SK-N-SH (cell line): ENCODE data around the gene NOXA1. TPM values are rescaled to one million over a fixed set of nuclear protein-coding genes. Genes with fewer than 3 reads are reported as not detected.
"Not testable (repeated sequence)": the region's sequence is repeated elsewhere in the genome, so short reads cannot be mapped to it uniquely, and the experiment has no call there.

ENCODE experiments used
- CTCF ChIA-PET: fragments of 300-600, 350-600 bp; formaldehyde crosslinking; extraction: SDS; loops from one replicate; lab custom pipeline; 2021; lab: Yijun Ruan, JAX
- POLR2A ChIA-PET: fragments of 350-600 bp; sonication (Branson Sonifier 250); formaldehyde crosslinking; extraction: SDS; loops from one replicate; lab custom pipeline; 2020; ENCODE audit warnings: antibody characterized with exemption, inconsistent platforms; lab: Yijun Ruan, JAX
- DNase-seq: peaks from one replicate; pipeline ENCODE4 v3.0.0; 2012
- H2AFZ ChIP-seq: fragments of 200-600 bp; sonication (generic); 2 replicates; pipeline ENCODE4 v1.8.1; 2016; ENCODE audit warnings: antibody characterized with exemption, mild to moderate bottlenecking, low read depth
- H3F3A ChIP-seq: fragments of 200-600 bp; sonication (generic); replicated peaks from 2 replicates; pipeline ENCODE3; 2016; ENCODE audit warnings: antibody characterized with exemption, mild to moderate bottlenecking; ENCODE audit not compliant: insufficient read depth
- H3K27ac ChIP-seq, 2 experiments: fragments of 200-500 bp in 1 of 2; fragments of 200-600 bp in 1 of 2; sonication (Bioruptor generic) in 1 of 2; sonication (generic), shearing (Covaris generic) in 1 of 2; 2 replicates each; pipeline versions ENCODE4 v1.5.1 to v1.6.1; 2014 to 2016; ENCODE audit warnings: low read depth in 2 of 2, inconsistent platforms in 1 of 2, low read length in 1 of 2, mild to moderate bottlenecking in 1 of 2, mixed read lengths in 1 of 2
- H3K27me3 ChIP-seq: fragments of 200-600 bp; sonication (generic), shearing (Covaris generic); 2 replicates; pipeline ENCODE4 v1.6.1; 2016; ENCODE audit warnings: mixed run types; ENCODE audit not compliant: insufficient read depth
- H3K36me3 ChIP-seq, 2 experiments: fragments of 200-500 bp in 1 of 2; fragments of 200-600 bp in 1 of 2; sonication (Bioruptor generic) in 1 of 2; sonication (generic) in 1 of 2; replicated peaks in 1 of 2; 2 replicates each; pipeline versions ENCODE3 to v1.5.1; 2014 to 2016; ENCODE audit warnings: low read length in 1 of 2, mild to moderate bottlenecking in 1 of 2; ENCODE audit not compliant: insufficient read depth in 2 of 2, control insufficient read depth in 1 of 2
- H3K4me1 ChIP-seq, 2 experiments: fragments of 200-500 bp in 1 of 2; fragments of 200-600 bp in 1 of 2; sonication (Bioruptor generic) in 1 of 2; sonication (generic), shearing (Covaris generic) in 1 of 2; 2 replicates each; pipeline versions ENCODE4 v1.5.1 to v1.6.1; 2014 to 2016; ENCODE audit warnings: low read depth in 1 of 2, low read length in 1 of 2, mixed run types in 1 of 2; ENCODE audit not compliant: insufficient read depth in 2 of 2, control insufficient read depth in 1 of 2
- H3K4me2 ChIP-seq: fragments of 200-600 bp; sonication (generic), shearing (Covaris generic); 2 replicates; pipeline ENCODE4 v1.6.1; 2017; ENCODE audit warnings: mixed run types
- H3K4me3 ChIP-seq, 2 experiments: fragments of 200-500 bp in 1 of 2; fragments of 200-600 bp in 1 of 2; sonication (Bioruptor generic) in 1 of 2; sonication (generic), shearing (Covaris generic) in 1 of 2; 2 replicates each; pipeline versions ENCODE4 v1.5.1 to v1.8.1; 2014 to 2016; ENCODE audit warnings: low read depth in 2 of 2, inconsistent platforms in 1 of 2, low read length in 1 of 2, mild to moderate bottlenecking in 1 of 2, mixed read lengths in 1 of 2, moderate library complexity in 1 of 2
- H3K79me2 ChIP-seq: fragments of 200-600 bp; sonication (generic); 2 replicates; pipeline ENCODE4 v1.8.1; 2017; ENCODE audit warnings: mild to moderate bottlenecking; ENCODE audit not compliant: insufficient read depth
- H3K9ac ChIP-seq: fragments of 200-600 bp; sonication (generic); 2 replicates; pipeline ENCODE4 v1.6.1; 2017; ENCODE audit warnings: mixed run types
- H3K9me2 ChIP-seq: fragments of 200-600 bp; sonication (generic); 2 replicates; pipeline ENCODE4 v1.6.1; 2017; ENCODE audit warnings: mixed run types
- H3K9me3 ChIP-seq: fragments of 200-600 bp; sonication (generic); 2 replicates; pipeline ENCODE4 v1.6.1; 2017; ENCODE audit warnings: mixed run types, mild to moderate bottlenecking, moderate library complexity
- H4K20me1 ChIP-seq: fragments of 200-600 bp; sonication (generic); 2 replicates; pipeline ENCODE4 v1.6.1; 2017; ENCODE audit warnings: mild to moderate bottlenecking, mixed run types; ENCODE audit not compliant: insufficient read depth
- CTCF ChIP-seq: fragments of 200-600 bp; sonication (generic); IDR thresholded peaks from 2 replicates; pipeline ENCODE4 v1.6.1; 2017; ENCODE audit warnings: antibody characterized with exemption, mild to moderate bottlenecking, moderate library complexity
- ELF1 ChIP-seq: IDR thresholded peaks from 2 replicates; pipeline ENCODE4 v1.4.0; 2012
- EZH2phosphoT487 ChIP-seq: fragments of 200-600 bp; sonication (generic); IDR thresholded peaks from 2 replicates; pipeline ENCODE4 v1.6.1; 2017; ENCODE audit warnings: low read depth, mixed run types, mild to moderate bottlenecking, antibody characterized with exemption, moderate library complexity, borderline replicate concordance
- FOSL2 ChIP-seq: IDR thresholded peaks from 2 replicates; pipeline ENCODE4 v1.4.0; 2012; ENCODE audit warnings: low read depth, mild to moderate bottlenecking, moderate library complexity, borderline replicate concordance
- FOXJ3 ChIP-seq: sonication (generic); formaldehyde crosslinking; IDR thresholded peaks from 2 replicates; pipeline ENCODE4 v1.5.1; 2020; ENCODE audit warnings: mild to moderate bottlenecking, missing genetic modification reagents
- FOXM1 ChIP-seq: IDR thresholded peaks from 2 replicates; pipeline ENCODE4 v1.4.0; 2012; ENCODE audit warnings: low read depth, mild to moderate bottlenecking
- GABPA ChIP-seq: IDR thresholded peaks from 2 replicates; pipeline ENCODE4 v1.4.0; 2012; ENCODE audit warnings: low read depth, mild to moderate bottlenecking
- IRF3 ChIP-seq: fragments of 150-350 bp; IDR thresholded peaks from 2 replicates; pipeline ENCODE4 v1.6.1; 2016; ENCODE audit warnings: mild to moderate bottlenecking, low read depth, low read length
- MAX ChIP-seq: IDR thresholded peaks from 2 replicates; pipeline ENCODE4 v1.4.0; 2012; ENCODE audit warnings: low read depth
- MXI1 ChIP-seq: IDR thresholded peaks from 2 replicates; pipeline ENCODE4 v1.6.1; 2012; ENCODE audit warnings: mild to moderate bottlenecking, low read depth, low read length, improper control_type of control experiment
- NFIC ChIP-seq: IDR thresholded peaks from 2 replicates; pipeline ENCODE4 v1.4.0; 2012; ENCODE audit warnings: borderline replicate concordance
- PBX3 ChIP-seq: IDR thresholded peaks from 2 replicates; pipeline ENCODE4; 2012
- RAD21 ChIP-seq: IDR thresholded peaks from 2 replicates; pipeline ENCODE4 v1.6.1; 2012; ENCODE audit warnings: mild to moderate bottlenecking, low read length
- SIN3A ChIP-seq: IDR thresholded peaks from 2 replicates; pipeline ENCODE4 v1.6.1; 2012; ENCODE audit warnings: low read depth, mild to moderate bottlenecking, low read length, moderate library complexity, borderline replicate concordance
- TAF1 ChIP-seq: IDR thresholded peaks from 2 replicates; pipeline ENCODE4 v1.6.1; 2012; ENCODE audit warnings: low read depth, mild to moderate bottlenecking, low read length, moderate library complexity, borderline replicate concordance
- TEAD4 ChIP-seq: IDR thresholded peaks from 2 replicates; pipeline ENCODE4 v1.4.0; 2012; ENCODE audit warnings: mild to moderate bottlenecking, borderline replicate concordance; ENCODE audit not compliant: insufficient read depth
- YY1 ChIP-seq: IDR thresholded peaks from 2 replicates; pipeline ENCODE4 v1.4.0; 2012; ENCODE audit warnings: low read depth, mild to moderate bottlenecking
- WGBS: methylation state at CpG from one replicate; pipeline ENCODE4 v1.1.6; 2017; ENCODE audit warnings: low lambda C conversion rate; 5-methylcytosine and 5-hydroxymethylcytosine counted together
- polyA plus RNA-seq, 3 experiments: library from polyadenylated mRNA; depleted of rRNA; stranded (reverse); fragments of >200 nt; gene quantifications; 2 replicates each; pipeline ENCODE4 v1.2.3, GENCODE V29; 2012

NOXA1 gene
- polyA plus RNA-seq, 1 of the 3 experiments (the other 2 are of a cell fraction), result 0.39 TPM

- Histone ChIP-seq H3K9me3 (no peaks in the 10 kb centered on the region), H3K27ac (no peak overlapping the region), H3K4me3 (no peak overlapping the region), H3F3A (peaks cover 3% of the 10 kb centered on the region), H3K9ac (no peak overlapping the region), H3K79me2 (no peaks in the 10 kb centered on the region), H3K4me2 (no peak overlapping the region), H4K20me1 (no peaks in the 10 kb centered on the region), H3K36me3 (peaks cover 3 to 27% of the 10 kb centered on the region in 2 experiments), H3K27me3 (no peaks in the 10 kb centered on the region), H3K4me1 (peaks cover 0 to 19% of the 10 kb centered on the region in 2 experiments; a peak in 3 of 4 replicates), H3K9me2 (no peaks in the 10 kb centered on the region), H2AFZ (no peak overlapping the region)
- WGBS, result 91% methylated on average over 16 of the region's 18 CpGs
- ChIA-PET CTCF (no interaction called here), POLR2A (interaction anchor here (0.6 kb wide), 1 partner anchor 9 kb away, joined by 3 read pairs; the partner anchor contains the start of gene NSMF)
- no peak for DNase-seq
- TF ChIP-seq CTCF (no peak), TEAD4 (no peak), YY1 (no peak), IRF3 (no peak), MAX (no peak), FOXM1 (no peak), TAF1 (no peak), GABPA (no peak), RAD21 (no peak), EZH2phosphoT487 (no peak), FOSL2 (no peak), FOXJ3 (CRISPR knock-in tag) (no peak), PBX3 (no peak), NFIC (no peak), ELF1 (no peak), SIN3A (no peak), MXI1 (no peak)
Measured at GRCh38 chr9:137449931-137450538, 26.8 kb downstream of the NOXA1 start.

- WGBS, result 98% methylated on average over 24 of the region's 24 CpGs
Measured at GRCh38 chr9:137450539-137451222, 27.5 kb downstream of the NOXA1 start.

GRCh38 chr9:137451264-137452005 is 28.2 kb downstream of the NOXA1 start:
- POLR2A ChIA-PET, H3K9me3 ChIP-seq, H3K4me2 ChIP-seq, CTCF ChIA-PET, H3K4me3 ChIP-seq, H3K79me2 ChIP-seq, H4K20me1 ChIP-seq, DNase-seq, H3F3A ChIP-seq, H3K9me2 ChIP-seq, H3K27me3 ChIP-seq, H2AFZ ChIP-seq, H3K27ac ChIP-seq, H3K9ac ChIP-seq: not testable (repeated sequence)
- H3K4me1 ChIP-seq, result peaks cover 2 to 26% of the 10 kb centered on the region in 2 experiments; a peak in 3 of 4 replicates
- H3K36me3 ChIP-seq, result peaks cover 3 to 38% of the 10 kb centered on the region in 2 experiments
- WGBS, result 98% methylated on average over 29 of the region's 31 CpGs

More at GRCh38 chr9:137450539-137451222, 27.5 kb downstream of the NOXA1 start:
- H3K27ac ChIP-seq, H2AFZ ChIP-seq, H3K9me3 ChIP-seq, H3K79me2 ChIP-seq, H3K9ac ChIP-seq, CTCF ChIA-PET, H3K27me3 ChIP-seq, H4K20me1 ChIP-seq, H3F3A ChIP-seq, H3K4me2 ChIP-seq, H3K9me2 ChIP-seq, H3K4me3 ChIP-seq, DNase-seq: not testable (repeated sequence)
- peaks cover 0 to 22% of the 10 kb centered on the region in 2 experiments; a peak in 3 of 4 replicates for H3K4me1 ChIP-seq
- POLR2A ChIA-PET, result interaction anchor here (0.6 kb wide), 1 partner anchor 9 kb away, joined by 3 read pairs; the partner anchor contains the start of gene NSMF
- peaks cover 3 to 33% of the 10 kb centered on the region in 2 experiments for H3K36me3 ChIP-seq
